Testis (tissue), 3 donors: ENCODE measurements around the gene PPP4R1. TPM values are rescaled to one million over a fixed set of nuclear protein-coding genes. Genes with fewer than 3 reads are reported as not detected.

Experiments
- DNase-seq: peaks from one replicate; pipeline ENCODE4 v3.0.0-alpha.2; 2019
- H3K27ac ChIP-seq, 2 donors: fragments of 200-600 bp; sonication (generic); one replicate each; pipeline ENCODE4 v1.5.1; 2019
- H3K27me3 ChIP-seq: fragments of 200-600 bp; sonication (generic); one replicate; pipeline ENCODE4 v1.5.1; 2019
- H3K36me3 ChIP-seq: fragments of 200-600 bp; sonication (generic); one replicate; pipeline ENCODE4 v1.5.1; 2017; ENCODE audit warnings: low read depth; ENCODE audit errors: missing control alignments
- H3K4me1 ChIP-seq: fragments of 200-600 bp; sonication (generic); one replicate; pipeline ENCODE4 v1.5.1; 2019
- H3K4me3 ChIP-seq, 2 donors: fragments of 200-600 bp; sonication (generic); one replicate each; pipeline ENCODE4 v1.5.1; 2017 to 2019
- H3K9me3 ChIP-seq: fragments of 200-600 bp; sonication (generic); one replicate; pipeline ENCODE4 v1.5.1; 2017
- POLR2A ChIP-seq: fragments of 450-650 bp; IDR thresholded peaks from one replicate; pipeline ENCODE4 v1.6.1; 2017; ENCODE audit warnings: antibody characterized with exemption, mild to moderate bottlenecking, moderate library complexity
- WGBS, 2 donors: methylation state at CpG; one replicate each; pipeline ENCODE4 v1.1.5; 2018; 5-methylcytosine and 5-hydroxymethylcytosine counted together
- intact Hi-C: fragments of 100-400 bp; cut with DNase I; formaldehyde crosslinking; loops from one replicate; pipeline ENCODE4 v1.15.1; 2023; ENCODE audit warnings: low total_unique reads
- polyA plus RNA-seq: library from polyadenylated mRNA; stranded (reverse); fragments of 350-450 nt; fragmentation: Illumina TruSeq; extraction: RNeasy Lipid Tissue Mini Kit (QIAGEN cat#74804); gene quantifications from one replicate; pipeline ENCODE4 v1.2.3, GENCODE V29; 2014; ENCODE audit warnings: low read depth, low replicate concordance; ENCODE audit not compliant: insufficient read depth
- total RNA-seq, 2 donors: library from RNA; depleted of rRNA; stranded (reverse); fragments of >200 nt; gene quantifications; one replicate each; pipeline ENCODE4 v1.2.3, GENCODE V29; 2016
- TF ChIP-seq, protein P1 (sequence below), 3 experiments: fragments of 450-650 bp in 2 of 3; fragments of 200-600 bp in 1 of 3; sonication (generic) in 1 of 3; IDR thresholded peaks; one replicate each; pipeline ENCODE4 v1.5.1; 2016 to 2019; ENCODE audit warnings: antibody characterized with exemption in 3 of 3, mild to moderate bottlenecking in 2 of 3, moderate library complexity in 1 of 3

PPP4R1 gene
- total and polyA plus RNA-seq, 3 donors from 2014 or later, result 91.8 to 136 (median 128) TPM

DNA sequence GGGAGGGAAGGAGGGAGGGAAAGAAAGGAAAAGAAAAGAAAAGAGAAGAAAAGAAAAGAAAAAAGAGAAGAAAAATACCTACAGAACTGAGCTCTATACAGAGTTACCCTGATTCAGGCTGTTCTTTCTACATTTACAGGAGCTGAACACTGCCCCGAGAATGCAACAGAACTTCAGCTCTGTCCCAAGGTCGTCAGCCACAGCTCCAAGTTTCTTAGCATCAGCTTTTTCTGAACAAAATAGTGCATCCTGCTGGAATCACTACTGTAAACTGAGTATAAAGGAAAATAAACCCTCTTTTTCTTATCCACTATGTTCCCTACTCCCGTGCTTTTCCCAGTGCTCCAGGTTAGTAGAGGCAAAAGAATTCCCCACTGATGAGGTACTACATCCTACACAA lies 4.7 kb upstream of the PPP4R1 start:
- Histone ChIP-seq H3K27ac (no peak overlapping the region), H3K9me3 (no peaks in the 10 kb centered on the region), H3K4me3 (no peak overlapping the region), H3K36me3 (no peaks in the 10 kb centered on the region), H3K4me1 (no peaks in the 10 kb centered on the region), H3K27me3 (no peaks in the 10 kb centered on the region)
- TF ChIP-seq POLR2A, result no peak
- TF ChIP-seq, protein P1, sequence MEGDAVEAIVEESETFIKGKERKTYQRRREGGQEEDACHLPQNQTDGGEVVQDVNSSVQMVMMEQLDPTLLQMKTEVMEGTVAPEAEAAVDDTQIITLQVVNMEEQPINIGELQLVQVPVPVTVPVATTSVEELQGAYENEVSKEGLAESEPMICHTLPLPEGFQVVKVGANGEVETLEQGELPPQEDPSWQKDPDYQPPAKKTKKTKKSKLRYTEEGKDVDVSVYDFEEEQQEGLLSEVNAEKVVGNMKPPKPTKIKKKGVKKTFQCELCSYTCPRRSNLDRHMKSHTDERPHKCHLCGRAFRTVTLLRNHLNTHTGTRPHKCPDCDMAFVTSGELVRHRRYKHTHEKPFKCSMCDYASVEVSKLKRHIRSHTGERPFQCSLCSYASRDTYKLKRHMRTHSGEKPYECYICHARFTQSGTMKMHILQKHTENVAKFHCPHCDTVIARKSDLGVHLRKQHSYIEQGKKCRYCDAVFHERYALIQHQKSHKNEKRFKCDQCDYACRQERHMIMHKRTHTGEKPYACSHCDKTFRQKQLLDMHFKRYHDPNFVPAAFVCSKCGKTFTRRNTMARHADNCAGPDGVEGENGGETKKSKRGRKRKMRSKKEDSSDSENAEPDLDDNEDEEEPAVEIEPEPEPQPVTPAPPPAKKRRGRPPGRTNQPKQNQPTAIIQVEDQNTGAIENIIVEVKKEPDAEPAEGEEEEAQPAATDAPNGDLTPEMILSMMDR (IDR thresholded peaks at IDR 0.05), result no peak
- 48 to 57% methylated on average over 3 of the region's 3 CpGs for whole genome bisulfite sequencing, 2 donors
- no peak for DNase-seq
- intact Hi-C loops, result no loop called here

DNA sequence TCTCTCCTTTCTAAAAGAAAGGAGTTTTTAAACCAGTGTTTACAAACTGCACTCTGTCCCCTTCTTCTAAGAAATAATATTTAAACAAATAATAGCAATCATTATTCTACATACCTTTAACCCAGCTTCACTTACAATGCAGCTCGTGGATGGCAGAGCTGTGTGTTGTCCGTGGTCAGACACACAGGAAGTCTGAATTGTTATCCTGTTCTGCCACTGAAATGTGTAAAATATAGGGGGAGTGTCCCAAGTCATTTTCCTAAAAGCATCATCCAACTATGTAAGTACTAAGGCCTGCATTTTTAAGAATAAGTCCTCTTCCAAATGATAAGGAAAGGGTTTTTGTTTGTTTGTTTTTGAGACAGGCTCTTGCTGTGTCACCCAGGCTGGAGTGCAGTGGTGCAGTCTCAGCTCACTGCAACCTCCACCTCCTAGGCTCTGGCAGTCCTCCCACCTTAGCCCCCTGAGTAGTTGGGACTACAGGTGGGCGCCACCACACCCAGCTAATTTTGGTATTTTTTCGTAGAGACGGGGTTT lies 2.7 kb upstream of the PPP4R1 start:
- no peak overlapping the region for H3K27ac ChIP-seq
- DNase-seq, result no peak

DNA sequence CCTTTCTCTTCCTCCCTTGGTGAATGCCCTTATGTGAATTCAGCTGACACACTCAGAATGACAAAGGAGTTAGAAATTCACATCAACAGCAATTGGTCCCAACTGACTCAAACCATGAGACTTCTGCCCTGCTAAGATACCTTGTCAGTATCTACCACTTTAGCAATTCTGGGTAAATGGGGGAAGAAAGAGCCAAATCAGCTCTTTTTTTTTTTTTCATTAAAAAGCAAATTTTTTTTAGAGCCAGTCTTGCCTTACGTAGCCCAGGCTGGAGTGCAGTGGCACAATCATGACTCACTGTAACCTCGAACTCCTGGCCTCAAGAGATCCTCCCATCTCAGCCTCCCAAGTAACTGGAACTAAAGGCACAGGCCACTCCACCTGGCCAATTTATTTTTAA lies 1.7 kb upstream of the PPP4R1 start:
- intact Hi-C loops, result no loop called here

More for the DNA sequence above, 2.7 kb upstream of the PPP4R1 start:
- TF ChIP-seq, protein P1 (IDR thresholded peaks at IDR 0.05), result no peak
- TF ChIP-seq POLR2A, result no peak
- WGBS, 2 donors, result 74 to 80% methylated on average over 5 of the region's 5 CpGs
- intact Hi-C loops, result no loop called here
- Histone ChIP-seq H3K4me1 (peaks cover 5% of the 10 kb centered on the region), H3K27me3 (no peaks in the 10 kb centered on the region), H3K4me3 (no peak overlapping the region), H3K36me3 (no peaks in the 10 kb centered on the region), H3K9me3 (no peaks in the 10 kb centered on the region)

DNA sequence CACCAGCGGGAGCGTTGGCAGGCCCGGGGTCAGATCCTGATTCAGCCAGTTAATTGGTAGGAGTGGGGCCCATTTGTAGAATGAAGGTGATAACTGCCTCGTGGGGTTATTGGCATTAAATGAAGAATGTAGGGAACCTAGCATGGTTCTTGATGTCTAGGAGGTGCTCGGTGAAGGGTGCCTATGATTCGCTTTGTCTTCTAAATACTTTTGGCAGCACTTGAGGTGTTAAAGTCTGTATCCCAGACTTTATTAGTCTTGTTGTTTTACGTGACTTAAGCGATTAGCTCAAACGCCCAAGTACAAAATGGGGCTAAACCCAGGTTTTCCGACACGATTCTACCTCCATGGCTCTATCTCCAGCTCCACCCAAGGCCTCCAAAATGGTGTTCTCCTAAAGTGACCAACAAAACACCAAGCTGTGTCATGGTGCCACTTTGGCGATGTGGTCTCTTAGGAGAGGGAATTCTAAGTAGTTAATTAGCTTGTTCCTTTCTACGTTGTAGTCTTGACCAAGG lies 980 bp upstream of the PPP4R1 start:
- no peak for DNase-seq
- WGBS, 2 donors, result 40 to 47% methylated on average over 13 of the region's 13 CpGs
- intact Hi-C loops, result no loop called here
- Histone ChIP-seq H3K27me3 (no peaks in the 10 kb centered on the region), H3K9me3 (no peaks in the 10 kb centered on the region), H3K36me3 (peaks cover 4% of the 10 kb centered on the region), H3K27ac (peak overlapping the region; percentile 88 to 96), H3K4me3 (peak overlapping the region; percentile 72 to 91), H3K4me1 (peaks cover 7% of the 10 kb centered on the region)
- TF ChIP-seq POLR2A, result no peak
- TF ChIP-seq, protein P1 (IDR thresholded peaks at IDR 0.05), result no peak

More for the DNA sequence above, 1.7 kb upstream of the PPP4R1 start:
- H3K36me3 ChIP-seq, result peaks cover 4% of the 10 kb centered on the region
- H3K4me1 ChIP-seq, result peaks cover 7% of the 10 kb centered on the region
- no peaks in the 10 kb centered on the region for H3K9me3 ChIP-seq
- no peak overlapping the region for H3K4me3 ChIP-seq
- no peak for DNase-seq
- WGBS, 2 donors, result 91 to 100% methylated on average over 2 of the region's 2 CpGs
- no peaks in the 10 kb centered on the region for H3K27me3 ChIP-seq
- peak overlapping the region; percentile 18 to 96 for H3K27ac ChIP-seq
- TF ChIP-seq, protein P1 (IDR thresholded peaks at IDR 0.05), result no peak
- TF ChIP-seq POLR2A, result no peak
